HL-60/S4 treated with phorbol 12-myristate 13-acetate at 8.2 ng/mL for 4 days and 3 days (cell line): Measurements from ENCODE around the gene ARHGAP22.

Experiments
- in situ Hi-C: fragments of 300-500 bp; cut with MboI; formaldehyde crosslinking; loops from 2 replicates; pipeline ENCODE4 v1.15.0; 2022; ENCODE audit warnings: low sequenced_read_pairs

Gene ARHGAP22

DNA sequence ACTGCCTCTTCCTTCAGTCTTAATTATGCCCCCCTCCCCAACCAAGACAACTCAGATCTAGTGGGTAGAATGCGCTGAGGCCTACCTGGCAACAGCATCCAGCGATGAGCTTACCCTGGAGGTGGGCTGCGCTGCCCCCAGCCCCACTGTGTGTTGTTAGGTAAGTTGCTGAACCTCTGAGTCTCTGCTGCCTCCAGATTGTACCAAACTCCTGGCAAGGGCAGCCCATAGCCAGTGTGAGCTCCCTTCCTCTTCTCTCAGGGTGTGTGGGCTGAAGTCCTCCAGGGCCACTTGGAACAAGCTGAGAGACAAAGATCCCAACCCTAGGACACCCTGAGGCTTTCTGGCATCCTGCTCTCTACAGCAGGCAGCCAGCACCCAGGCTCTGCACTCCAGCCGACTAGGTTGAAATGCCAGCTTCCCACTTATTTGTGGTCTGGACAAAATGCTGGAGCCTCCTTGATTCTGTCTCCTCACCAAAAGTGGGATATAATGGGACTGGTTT is 135.3 kb downstream of the ARHGAP22 start:
- in situ Hi-C loops = no loop called here

GRCh38 chr10:48468866-48469511 is 135.9 kb downstream of the ARHGAP22 start:
- in situ Hi-C loops = no loop called here

GRCh38 chr10:48468130-48468790 is 136.6 kb downstream of the ARHGAP22 start:
- in situ Hi-C loops = no loop called here

DNA sequence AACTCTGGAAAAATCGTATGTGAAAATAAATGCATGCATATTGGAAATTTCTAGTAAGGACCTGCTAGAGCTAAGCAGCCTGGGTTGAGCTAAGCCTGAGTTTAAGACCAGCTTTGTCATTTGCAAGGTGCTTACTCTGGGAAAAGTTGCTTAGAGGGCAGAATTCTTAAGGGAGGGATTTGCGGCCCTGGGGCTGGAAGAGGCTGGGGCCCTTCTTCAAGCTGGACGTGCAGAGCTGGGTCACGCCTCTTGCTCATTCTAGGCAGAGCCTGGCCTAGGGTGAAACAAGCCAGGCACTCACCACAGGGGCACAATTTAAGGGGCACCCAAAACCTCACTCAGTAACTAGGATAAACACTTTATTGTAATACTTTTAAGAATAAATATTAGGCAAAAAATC is 137.2 kb downstream of the ARHGAP22 start:
- in situ Hi-C loops = no loop called here

DNA sequence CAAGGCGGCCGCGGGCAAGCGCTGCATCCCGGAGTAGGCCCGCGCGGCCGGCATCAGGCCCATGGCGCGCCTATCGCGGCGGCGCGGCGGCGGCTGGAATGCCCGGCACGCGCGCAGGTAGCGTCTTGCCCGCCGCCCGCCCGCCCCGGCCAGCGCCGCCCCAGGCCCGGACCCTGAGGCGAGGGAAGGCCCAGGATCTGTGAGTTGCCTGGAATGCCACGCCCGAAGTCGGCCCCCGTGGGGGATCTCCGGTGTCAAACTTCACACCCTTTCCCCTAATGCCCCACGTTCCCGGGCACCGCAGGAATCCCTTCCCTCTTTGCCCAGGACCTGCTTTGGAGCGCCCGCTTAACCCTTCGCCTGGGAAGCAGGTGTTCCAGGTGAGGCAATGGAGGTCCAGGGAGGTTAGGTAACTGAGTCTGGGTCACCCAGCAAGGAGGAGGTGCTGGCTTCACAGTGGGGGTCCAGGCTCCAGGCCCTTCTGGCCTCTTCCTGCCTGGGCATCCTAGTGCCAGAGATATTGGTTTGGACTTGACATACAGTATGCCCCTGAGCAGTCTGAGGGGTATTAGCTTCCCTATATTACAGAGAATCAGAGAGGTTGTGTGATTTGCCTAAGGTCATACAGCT is 138.1 kb downstream of the ARHGAP22 start:
- in situ Hi-C loops = no loop called here

DNA sequence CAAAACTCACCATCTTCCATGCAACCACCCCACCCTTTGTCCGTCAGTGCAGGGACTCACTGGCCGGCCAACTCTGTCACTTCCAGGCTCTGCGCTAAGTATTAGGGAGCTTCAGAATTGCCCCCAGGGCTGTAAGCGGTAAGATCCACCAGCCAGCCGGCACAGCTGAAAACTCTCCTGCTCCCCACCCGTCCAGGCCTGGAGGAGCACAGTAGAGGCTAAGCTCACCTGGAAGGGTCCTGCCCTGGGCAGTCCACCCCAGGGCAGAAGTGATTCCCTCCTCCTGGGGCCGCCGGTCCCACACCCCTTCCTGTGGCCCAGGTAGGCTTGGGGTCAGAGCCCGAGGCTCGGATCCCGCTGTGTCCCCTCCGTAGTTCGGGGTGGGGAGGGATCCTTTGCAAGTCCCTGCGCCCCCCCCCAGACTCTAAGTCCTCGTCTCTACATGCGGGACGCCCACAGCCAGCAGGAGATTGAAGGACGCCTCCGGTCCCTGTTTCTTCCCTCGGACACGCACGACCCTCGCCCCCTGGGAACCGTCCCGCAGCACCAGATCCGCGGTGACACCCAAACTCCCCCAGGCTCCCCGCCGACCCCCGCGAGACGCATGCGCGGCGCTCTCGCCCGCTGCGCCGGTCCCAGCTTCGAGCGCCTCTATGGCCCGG is 138.9 kb downstream of the ARHGAP22 start:
- in situ Hi-C loops = no loop called here

DNA sequence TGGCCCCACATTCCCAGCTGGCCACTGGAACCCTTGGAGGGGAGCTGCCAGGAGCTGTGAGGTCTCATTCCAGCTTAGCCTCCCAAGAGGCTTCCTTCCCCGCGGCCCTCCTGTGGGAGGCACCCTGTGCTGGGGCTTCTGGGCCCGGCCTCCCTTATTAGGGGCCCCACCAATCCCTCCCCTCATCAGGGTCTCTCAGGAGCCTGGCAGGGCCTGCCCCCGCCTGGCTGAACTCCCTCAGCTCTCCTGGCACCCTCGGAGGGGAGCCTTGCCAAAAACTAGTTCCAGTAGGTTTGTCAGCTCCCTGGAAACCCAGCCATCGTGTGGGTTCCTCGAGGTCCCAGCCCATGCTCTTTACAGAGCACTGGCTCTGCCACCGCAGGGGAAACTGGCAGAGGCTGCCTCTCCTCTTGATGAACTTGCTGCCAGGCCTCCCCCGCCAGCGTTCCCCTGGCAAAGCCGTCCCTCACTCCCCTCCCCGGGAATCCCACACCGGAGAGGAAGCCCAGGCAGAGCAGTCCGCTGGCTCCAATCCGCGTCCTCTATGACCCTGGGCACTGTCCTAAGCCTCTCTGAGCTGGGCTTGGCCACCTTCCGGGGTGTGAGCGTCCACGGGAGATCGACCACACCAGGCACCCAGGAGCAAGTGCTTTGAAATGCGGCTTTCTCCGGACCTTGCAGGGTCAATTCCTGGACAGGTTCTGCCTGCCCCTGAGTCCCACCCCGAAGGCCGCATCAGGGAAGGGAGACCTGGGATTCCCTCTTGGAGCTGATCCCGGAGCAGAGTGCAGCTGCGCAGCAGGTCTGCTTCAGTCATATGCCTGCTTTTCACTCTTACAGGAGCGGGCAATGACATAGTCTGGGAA is 139.8 kb downstream of the ARHGAP22 start:
- in situ Hi-C loops = no loop called here

- in situ Hi-C loops = no loop called here
Observed at GRCh38 chr10:48464121-48464870, 140.6 kb downstream of the ARHGAP22 start.

GRCh38 chr10:48463318-48464003 is 141.4 kb downstream of the ARHGAP22 start:
- in situ Hi-C loops = no loop called here

GRCh38 chr10:48462482-48463020 is 142.3 kb downstream of the ARHGAP22 start:
- in situ Hi-C loops = no loop called here

DNA sequence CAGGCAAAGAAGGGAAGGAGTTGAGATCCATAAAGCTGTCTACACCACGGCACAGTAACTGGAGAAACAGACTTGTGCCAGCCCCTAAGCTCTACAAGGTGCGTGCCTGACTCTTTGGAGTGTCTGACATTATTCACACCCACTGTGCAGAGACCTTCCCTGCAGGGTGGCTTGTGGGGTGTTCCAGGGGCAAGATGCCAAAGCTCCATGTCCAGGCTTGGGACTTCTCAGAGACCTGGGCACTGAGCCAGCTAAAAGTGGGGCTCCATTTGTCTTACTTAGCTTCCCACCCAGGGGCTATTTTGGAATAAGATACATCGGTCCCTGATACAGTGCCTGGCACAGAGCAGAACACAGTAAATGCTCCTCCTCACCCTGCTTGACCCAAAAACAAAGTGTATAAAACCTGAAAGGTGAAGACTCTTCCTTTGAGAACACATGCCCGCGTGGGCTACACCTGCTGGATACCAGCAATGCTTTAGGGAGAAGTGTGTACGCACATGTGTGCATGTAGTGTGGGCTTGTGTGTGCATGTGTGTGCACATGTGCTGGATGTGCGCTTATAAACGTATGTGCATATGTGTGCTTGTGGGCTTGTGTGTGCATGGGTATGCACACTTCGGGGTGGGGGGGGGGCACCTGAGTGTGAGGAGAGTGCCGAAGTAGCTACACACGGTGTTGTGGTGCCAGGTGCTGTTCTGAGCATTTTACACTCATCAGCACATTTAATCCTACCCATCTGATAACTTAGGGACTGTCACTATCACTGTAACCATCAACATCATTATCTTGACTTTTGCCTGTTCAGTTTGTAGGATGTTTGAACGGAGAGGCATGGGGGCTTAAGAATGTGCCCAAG is 143.0 kb downstream of the ARHGAP22 start:
- in situ Hi-C loops = no loop called here

DNA sequence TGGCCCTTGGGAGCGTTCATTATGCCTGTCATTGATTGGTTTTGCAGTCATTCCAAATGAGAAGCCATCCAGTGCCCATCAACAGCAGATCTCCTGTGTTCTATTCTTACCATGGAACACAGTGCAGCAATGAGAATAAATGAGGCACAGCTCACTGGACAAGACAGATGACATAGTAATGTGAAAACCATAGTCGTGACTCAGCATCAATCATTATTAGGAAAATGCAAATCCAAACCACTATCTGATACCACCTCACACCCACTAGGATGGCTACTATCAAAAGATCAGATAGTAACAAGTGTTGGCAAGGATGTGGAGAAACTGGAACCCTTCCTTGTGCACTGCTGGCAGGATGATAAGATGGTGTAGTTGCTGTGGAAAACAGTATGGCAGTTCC is 144.7 kb downstream of the ARHGAP22 start:
- in situ Hi-C loops = no loop called here

GRCh38 chr10:48459270-48460150 is 145.4 kb downstream of the ARHGAP22 start:
- in situ Hi-C loops = no loop called here

DNA sequence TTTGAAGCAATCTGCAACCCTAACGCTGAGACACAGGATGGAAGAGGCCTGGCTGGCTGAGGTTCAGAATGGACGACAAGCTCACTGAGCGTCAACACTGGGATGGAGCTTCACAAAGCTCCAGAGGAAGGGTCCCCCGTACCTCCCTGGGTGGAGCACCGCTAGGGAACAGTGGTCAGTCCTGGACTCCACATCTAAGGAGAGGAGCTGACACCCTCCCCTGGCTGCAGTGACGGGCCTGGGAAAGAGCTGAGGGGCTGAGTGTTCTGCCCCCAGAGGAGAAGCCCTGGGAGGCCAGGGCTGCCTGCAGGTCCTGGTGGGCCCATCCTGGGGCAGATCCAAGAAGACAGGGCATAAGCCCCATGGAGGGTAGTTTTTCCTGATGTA is 146.2 kb downstream of the ARHGAP22 start:
- in situ Hi-C loops = no loop called here

- in situ Hi-C loops = no loop called here
Observed at GRCh38 chr10:48457949-48458661, 146.8 kb downstream of the ARHGAP22 start.
